DOHH2 (cell line): ENCODE measurements around the gene METTL15.
"Not testable (repeated sequence)": the region's sequence is repeated elsewhere in the genome, so short reads cannot be mapped to it uniquely, and the experiment has no call there.

Experiments
- CTCF ChIP-seq: fragments of 200-600 bp; sonication (generic); IDR thresholded peaks from one replicate; pipeline ENCODE4 v1.5.1; 2014; ENCODE audit warnings: antibody characterized with exemption, mild to moderate bottlenecking, low read depth, low read length; ENCODE audit not compliant: poor library complexity, severe bottlenecking
- EZH2phosphoT487 ChIP-seq: fragments of 200-600 bp; sonication (generic); IDR thresholded peaks from 2 replicates; pipeline ENCODE4 v1.6.1; 2017; ENCODE audit warnings: borderline replicate concordance, mild to moderate bottlenecking, antibody characterized with exemption, low read length, moderate library complexity, mixed read lengths

- TF ChIP-seq CTCF, EZH2phosphoT487: not testable (repeated sequence)
Measured at GRCh38 chr11:28378095-28378494, 269.9 kb downstream of the METTL15 start.
